HG03064 (cell line): Measurements from ENCODE around the gene LRRK2.
A peak's percentile ranks its signal among the peaks of the same experiment; 100 is the strongest.

Experiments
- ATAC-seq: cut with Tn5 transposase; IDR thresholded peaks from one replicate; pipeline ENCODE4 v1.9.1; 2021; ENCODE audit warnings: low read depth; ENCODE audit not compliant: unreplicated experiment

Gene LRRK2

DNA sequence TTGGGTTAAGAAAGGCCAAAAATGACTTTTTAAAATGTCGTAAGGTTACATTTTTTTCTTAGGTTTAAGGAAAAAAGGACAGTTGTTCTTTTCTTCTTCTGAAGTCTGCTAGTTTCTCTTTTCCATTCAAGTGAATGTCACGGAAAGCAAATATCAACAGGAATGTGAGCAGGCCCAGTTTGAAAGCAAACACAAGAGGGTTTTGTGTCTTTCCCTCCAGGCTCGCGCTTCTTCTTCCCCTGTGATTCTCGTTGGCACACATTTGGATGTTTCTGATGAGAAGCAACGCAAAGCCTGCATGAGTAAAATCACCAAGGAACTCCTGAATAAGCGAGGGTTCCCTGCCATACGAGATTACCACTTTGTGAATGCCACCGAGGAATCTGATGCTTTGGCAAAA is 85.4 kb downstream of the LRRK2 start:
- no peak for ATAC-seq

- no peak for ATAC-seq
Observed at GRCh38 chr12:40312196-40312595, 87.4 kb downstream of the LRRK2 start.

DNA sequence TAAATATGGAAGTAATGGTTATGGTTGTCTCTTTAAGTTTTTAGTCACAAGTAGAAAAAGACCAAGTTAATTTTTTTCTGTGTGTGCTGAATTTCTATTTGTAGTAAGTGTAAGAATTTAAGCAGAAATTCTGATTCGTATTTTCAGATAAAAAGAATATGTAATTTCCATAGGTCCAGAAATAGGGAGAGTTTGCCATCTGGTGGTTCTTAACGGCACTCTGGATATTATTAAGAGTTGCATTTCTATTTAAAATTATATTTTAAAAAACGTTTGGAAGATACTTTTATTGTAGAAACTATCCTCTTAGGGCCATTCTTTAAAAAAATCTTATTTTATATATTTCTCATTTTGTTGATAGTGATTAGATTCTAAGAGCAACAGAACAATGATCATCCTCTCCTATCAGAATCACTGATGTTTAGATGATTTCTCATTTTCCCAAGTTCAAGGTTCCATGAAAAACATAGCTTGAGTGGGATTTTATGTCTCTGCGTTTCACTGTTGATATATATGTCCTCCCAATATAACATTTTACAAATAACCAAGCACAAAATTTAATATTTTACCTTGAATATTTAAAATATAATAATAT is 88.3 kb downstream of the LRRK2 start:
- ATAC-seq: no peak

DNA sequence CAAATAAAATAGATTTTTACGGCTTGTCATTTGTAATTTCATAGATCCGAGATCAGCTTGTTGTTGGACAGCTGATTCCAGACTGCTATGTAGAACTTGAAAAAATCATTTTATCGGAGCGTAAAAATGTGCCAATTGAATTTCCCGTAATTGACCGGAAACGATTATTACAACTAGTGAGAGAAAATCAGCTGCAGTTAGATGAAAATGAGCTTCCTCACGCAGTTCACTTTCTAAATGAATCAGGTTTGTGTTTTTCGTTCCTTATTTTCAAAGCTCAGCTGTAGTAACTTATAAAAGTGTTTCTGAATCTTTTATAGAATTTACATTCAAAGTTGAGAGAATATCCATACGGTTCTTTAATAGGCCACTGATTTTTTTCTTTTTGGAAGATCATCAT is 89.1 kb downstream of the LRRK2 start:
- peak; percentile 87 for ATAC-seq

DNA sequence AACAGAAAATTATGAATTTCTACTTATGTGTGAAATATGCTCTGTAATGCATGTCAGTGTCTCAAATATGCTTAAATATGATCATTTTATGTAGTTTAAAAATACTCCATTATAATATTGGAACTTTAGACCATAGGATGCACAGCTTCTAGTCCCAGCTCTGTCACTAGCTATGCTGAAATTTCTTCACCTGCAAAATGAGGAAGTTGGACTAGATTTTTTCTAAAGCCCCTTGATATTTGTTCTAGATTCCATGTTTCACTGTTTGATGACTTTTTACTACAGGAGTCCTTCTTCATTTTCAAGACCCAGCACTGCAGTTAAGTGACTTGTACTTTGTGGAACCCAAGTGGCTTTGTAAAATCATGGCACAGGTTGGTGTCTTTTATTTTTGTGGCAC is 90.1 kb downstream of the LRRK2 start:
- no peak for ATAC-seq

DNA sequence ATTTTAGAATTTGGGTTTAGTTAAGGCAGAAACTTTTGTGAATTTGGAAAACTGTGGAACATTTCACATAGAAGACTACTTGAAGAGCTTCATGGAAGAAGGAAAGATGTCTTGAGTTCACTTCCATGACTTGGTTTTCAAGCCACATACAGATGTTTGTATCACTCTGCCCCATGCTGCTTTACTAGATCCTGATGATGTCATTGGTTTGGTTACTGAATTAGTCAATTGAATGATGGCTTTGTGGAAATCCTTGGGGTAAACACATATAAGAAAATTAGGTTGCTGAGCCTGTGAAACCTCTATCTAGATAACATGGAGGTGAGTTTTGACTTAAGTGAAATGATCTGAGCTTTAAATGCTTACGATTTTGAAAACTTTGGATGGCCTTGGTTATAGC is 90.6 kb downstream of the LRRK2 start:
- no peak for ATAC-seq

- ATAC-seq: no peak
Observed at GRCh38 chr12:40324261-40324660, 99.5 kb downstream of the LRRK2 start.

GRCh38 chr12:40325349-40325960 is 100.7 kb downstream of the LRRK2 start:
- no peak for ATAC-seq

DNA sequence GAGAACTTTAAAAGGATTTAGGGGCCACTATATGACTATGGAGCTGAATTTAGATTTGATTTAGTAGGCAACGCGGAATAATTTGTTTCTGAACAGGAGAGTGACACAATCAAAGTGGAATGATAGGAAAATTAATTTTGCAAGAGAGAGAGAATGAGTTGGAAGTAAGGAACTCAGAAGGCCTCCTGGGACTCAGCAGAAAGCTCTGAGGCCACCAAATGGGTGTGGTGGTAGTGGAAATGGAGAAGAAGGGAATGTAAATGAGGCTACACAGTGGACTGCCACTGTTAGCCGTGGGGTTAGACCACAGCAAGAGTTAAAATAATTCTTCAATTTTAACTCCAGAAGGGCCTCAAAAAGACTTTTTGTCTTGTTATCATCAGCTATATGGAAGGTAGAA is 102.7 kb downstream of the LRRK2 start:
- no peak for ATAC-seq

DNA sequence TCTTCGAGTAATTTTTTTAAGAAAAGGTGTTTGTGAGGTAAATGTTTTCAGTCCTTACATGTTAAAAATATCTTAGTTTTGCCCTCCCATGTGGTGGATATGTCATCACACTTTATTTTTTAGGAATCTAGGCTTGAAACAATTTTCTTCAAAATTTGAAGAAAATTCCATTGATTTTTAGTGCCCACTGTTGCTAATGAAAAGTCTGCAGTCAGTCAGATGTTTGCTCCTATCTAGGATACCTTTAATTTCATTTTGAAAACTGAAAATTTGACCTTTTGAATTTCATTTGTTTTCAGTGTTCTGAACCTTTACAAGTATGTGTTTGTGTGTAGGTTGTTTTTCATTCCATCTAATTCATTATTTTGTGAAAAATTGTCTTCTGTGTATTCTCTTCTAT is 105.4 kb downstream of the LRRK2 start:
- no peak for ATAC-seq

- ATAC-seq: no peak
Observed at GRCh38 chr12:40331886-40332285, 107.1 kb downstream of the LRRK2 start.

DNA sequence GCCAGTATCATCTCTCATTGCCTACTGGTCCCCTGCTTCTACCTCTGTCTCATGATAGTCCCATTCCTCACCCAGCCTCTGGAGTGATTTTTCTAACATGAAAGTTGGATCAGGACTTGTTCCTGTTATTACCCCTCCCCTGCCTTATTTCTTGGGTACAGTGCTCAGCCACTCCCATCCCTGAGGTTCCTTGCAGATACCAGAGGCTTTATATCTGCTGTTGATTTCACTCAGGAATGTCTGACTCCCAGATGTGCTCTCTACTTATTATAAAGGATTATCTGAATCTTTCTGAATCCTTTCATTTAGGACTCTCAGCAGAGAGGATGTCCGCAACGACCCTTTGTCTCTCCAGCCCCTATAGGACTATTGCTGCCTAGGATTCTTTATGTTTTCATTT is 111.2 kb downstream of the LRRK2 start:
- no peak for ATAC-seq

DNA sequence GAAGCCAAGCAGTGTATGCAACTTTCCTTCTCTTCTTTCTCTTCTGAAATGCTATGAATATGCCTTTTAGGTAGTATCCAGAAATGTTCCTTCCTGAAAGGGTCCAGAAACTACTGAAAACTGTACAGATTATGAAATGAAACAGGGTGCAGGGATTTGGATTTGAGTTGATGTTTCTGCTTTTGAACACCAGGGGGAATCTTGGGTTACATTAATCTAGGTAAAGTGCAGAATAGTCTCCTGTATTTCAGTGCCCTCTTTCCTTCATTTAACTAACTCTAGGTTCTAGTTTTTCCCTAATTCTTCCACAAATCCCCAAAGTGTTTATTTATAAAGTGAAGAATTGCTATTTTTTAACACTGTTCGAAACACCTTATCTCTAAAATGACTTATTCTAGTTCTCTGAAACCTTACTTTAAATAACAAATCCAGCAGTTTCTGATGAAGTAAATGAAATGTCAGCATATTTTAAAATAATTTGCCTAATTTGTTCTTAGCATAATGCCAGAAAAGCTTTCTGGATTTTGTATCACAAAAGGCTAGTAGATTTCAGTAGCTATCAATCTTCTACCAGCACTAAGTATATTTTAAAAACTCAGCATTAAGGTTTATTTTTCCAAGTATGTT is 111.9 kb downstream of the LRRK2 start:
- ATAC-seq: no peak

GRCh38 chr12:40338071-40338470 is 113.3 kb downstream of the LRRK2 start:
- no peak for ATAC-seq

DNA sequence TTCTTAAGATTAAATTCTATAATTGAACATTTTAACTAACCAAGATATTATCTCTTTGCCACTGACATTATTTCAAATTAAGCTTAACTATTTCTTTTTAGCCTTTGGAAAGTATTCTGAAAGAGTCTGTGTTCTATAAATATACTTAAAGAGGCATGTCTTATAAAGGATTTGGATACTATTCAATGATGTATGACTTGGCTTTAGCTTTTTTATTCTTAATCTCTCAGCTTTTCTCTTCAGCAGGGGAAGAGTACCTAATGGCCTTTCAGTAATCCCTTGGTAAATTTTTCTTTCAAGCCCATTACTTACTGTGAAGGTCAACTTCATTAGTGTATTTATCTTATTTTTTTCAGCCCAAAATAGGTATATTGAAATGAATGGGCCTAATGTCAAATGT is 113.8 kb downstream of the LRRK2 start:
- ATAC-seq: no peak

DNA sequence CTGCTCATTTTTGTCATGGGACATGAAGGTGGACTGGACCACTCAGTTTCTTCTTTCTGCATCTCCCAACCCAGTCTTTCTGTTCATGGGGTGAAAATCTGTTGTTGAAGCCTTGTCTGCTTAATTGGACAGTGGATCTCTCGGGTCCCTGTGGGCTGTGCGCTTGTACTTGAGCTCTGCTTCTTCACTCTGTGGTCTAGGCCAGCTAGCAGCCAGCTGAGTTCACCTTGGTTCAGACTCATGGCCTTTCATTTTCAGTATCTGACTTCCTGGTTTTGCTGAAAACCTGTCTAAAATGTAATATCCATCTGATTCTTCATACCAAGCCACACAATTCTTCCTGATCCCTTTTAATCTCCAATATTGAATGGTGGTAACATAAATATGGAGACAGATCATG is 117.2 kb downstream of the LRRK2 start:
- peak; percentile 81 for ATAC-seq

DNA sequence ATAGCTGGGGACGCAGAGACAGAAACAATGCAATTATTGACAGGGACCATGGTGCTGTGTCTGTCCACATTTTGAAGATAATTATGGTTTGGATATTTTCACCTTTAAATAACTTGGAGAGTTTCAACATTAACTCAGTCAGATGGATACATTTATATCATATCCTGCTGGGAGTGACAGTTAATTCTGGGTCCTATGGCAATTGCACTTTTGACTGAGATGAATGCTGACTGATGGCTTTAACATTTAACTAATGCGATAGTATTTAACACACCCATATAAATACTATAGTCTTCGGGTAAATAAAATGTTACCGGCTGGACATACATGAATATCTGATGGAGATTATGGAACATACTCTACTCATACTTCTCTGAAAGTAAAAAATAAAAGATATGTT is 118.3 kb downstream of the LRRK2 start:
- ATAC-seq: no peak

DNA sequence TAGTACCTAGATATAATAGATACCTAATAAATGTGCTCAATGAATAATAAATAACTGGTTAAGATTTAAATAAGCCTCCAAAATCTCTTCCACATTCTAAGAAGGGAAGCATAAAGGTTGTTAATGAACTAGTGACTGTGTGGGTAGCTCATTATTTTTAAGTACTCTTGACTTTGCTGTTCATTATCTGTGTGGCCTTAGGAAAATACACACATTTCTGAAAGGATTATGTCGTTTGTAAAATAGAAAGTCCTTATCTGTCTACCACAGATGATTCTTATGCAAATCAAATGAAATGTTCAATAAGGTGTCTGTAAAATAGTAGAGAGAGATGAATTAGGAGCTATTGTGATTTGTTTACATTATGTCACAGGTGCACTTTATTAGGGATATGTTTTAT is 119.5 kb downstream of the LRRK2 start:
- ATAC-seq: no peak

DNA sequence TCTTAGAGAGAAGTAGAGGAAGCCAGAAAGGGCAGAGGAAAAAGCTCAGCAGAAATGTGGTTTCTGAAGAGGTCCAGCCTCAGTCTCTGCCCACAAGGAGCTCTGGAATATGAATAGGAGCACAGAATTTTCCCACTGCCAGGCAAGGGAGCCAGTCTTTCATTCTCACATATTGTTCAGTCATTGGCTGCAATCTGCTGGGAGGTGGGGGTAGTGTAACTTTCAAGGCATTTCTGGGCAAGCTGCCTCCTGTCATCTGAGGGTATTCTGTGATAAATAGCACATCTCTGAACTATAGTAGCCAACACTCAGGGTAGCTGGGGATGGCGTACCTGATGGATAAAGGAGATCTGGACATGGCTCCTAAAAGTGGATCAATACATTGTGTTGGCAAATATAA is 127.2 kb downstream of the LRRK2 start:
- ATAC-seq: no peak

DNA sequence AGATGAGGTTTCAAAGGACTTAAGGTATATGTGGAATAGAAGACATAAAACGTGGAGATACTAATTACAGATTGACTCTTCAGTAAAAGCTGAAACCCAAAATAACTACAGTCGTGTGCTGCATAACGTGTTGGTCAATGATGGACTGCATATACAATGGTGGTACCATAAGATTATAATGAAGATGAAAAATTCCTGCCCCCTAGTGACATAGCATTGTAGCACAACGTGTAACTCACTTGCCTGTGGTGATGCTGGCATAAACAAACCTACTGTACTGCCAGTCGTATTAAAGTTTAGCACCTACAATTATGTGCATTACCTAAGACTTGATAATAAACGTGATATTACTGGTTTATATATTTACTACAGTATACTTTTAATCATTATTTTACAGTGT is 150.3 kb downstream of the LRRK2 start:
- ATAC-seq: no peak

- ATAC-seq: no peak
Observed at GRCh38 chr12:40376533-40377267, 151.9 kb downstream of the LRRK2 start.

DNA sequence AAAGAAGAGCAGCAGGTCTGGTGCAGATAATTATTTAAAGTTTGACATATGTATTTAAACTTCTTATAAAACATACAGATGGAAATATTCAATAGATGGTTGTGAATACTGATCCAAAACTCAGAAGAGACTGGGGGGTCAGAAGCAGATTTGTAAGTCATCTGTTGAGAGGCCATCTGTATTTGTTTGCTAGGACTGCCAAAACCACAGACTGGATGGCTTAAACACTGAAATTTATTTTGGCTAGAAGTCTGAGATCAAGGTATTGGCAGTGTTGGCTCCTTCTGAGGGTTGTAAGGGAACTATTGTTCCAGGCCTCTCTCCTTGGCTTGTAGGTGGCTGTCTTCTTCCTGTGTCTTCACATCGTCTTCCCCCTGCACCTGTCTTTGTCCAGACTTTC is 153.9 kb downstream of the LRRK2 start:
- ATAC-seq: no peak
